GM12891 (cell line): ENCODE results near the gene FMO5.

Source experiments
- PAX5 ChIP-seq: IDR thresholded peaks from 2 replicates; pipeline ENCODE4 v1.6.1; 2011; ENCODE audit warnings: low read length, moderate library complexity, mild to moderate bottlenecking; ENCODE audit not compliant: insufficient read depth, severe bottlenecking
- POLR2A ChIP-seq: IDR thresholded peaks from 2 replicates; pipeline ENCODE4 v1.6.1; 2011; ENCODE audit warnings: low read depth, low read length, control low read depth
- POLR2AphosphoS5 ChIP-seq: IDR thresholded peaks from 2 replicates; pipeline ENCODE4 v1.6.1; 2011; ENCODE audit warnings: low read depth, low read length, control low read depth
- POU2F2 ChIP-seq: IDR thresholded peaks from 2 replicates; pipeline ENCODE4 v1.6.1; 2011; ENCODE audit warnings: low read depth, mild to moderate bottlenecking, control low read depth, low read length, moderate library complexity
- TAF1 ChIP-seq: IDR thresholded peaks from 2 replicates; pipeline ENCODE4 v1.6.1; 2011; ENCODE audit warnings: low read depth, low read length, control low read depth

DNA sequence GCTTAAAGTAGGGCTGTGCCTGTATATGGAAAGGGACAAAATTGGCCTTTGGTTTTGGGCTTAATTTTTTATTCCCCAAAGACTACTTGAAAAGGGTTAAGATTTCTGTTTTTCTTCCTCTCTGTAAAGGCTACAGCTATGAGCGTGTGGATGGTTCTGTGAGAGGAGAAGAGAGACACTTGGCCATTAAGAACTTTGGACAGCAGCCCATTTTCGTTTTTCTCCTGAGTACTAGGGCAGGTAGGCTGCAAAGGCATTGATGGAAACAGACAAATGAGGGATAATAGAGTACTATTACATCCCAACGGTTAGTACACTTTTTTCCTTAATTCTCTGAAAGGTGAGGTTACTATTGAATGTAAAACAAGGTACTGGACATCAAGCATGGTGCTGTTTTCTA, 46.9 kb upstream of the FMO5 start:
- TF ChIP-seq POLR2A (no peak), POU2F2 (no peak), POLR2AphosphoS5 (no peak), TAF1 (no peak), PAX5 (no peak)
